ENCODE data around the gene AIG1.
"Not testable (repeated sequence)": the region's sequence is repeated elsewhere in the genome, so short reads cannot be mapped to it uniquely, and the experiment has no call there.

Gene AIG1

DNA sequence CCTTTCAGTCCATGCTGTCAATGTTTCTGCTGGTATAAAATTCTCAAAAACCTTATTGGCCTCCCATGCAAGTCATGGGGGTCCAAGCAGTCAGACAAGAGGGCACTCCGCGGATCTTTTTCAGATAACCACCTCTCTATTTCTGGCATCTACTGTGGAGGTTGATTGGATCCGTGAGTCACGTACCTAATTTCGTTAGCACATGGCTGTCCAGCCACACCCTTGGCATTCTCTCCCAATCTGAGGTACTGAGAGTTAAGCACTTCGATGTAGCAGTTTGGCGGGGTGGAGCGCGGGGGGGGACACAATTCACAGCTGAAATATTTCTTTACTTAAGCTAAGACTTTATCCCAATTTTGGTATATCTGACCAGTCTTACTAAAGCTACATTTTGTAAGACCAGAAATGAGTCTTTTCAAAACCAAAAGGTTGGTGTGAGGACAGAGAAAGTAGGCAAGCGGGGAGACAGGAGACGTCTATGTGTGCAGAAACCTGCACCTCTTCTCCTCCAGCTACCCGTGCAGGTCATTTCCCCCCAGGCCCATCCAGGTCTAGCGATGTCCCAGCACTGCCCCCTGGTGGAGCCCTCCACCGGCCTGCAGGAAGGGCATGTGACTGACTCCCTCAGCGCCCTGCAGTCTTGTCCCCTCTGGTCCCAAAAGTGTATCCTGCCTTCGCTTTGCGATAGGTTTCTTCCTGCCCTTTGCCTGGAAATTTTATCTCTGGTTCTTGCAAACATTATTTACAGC is 276.7 kb downstream of the AIG1 start:
- peak; percentile 23 for DNase-seq

GRCh38 chr6:143339223-143339622 is 278.5 kb downstream of the AIG1 start:
- DNase-seq: no peak

GRCh38 chr6:143345477-143345876 is 284.8 kb downstream of the AIG1 start:
- not testable (repeated sequence) for DNase-seq

GRCh38 chr6:143346004-143346403 is 285.3 kb downstream of the AIG1 start:
- DNase-seq: no peak

DNA sequence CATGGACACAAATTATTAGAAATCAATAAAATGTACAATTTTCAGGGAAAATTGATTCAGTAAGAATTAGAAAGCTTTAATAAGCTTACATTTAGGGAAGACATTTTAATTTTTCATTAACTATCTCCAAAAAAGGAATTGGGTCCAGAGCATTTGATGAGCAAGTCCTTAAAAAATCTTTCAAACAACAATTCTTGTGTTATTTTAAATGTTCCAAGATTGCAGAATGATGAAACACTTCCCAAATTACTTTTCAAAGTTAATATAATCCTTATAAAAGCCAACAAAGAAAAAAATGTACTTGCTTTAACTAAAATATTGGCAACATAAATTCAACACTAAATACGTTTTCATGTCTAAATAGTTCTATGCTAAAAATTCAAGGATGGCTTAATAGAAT is 287.8 kb downstream of the AIG1 start:
- no peak for DNase-seq

GRCh38 chr6:143349530-143349929 is 288.8 kb downstream of the AIG1 start:
- no peak for DNase-seq

DNA sequence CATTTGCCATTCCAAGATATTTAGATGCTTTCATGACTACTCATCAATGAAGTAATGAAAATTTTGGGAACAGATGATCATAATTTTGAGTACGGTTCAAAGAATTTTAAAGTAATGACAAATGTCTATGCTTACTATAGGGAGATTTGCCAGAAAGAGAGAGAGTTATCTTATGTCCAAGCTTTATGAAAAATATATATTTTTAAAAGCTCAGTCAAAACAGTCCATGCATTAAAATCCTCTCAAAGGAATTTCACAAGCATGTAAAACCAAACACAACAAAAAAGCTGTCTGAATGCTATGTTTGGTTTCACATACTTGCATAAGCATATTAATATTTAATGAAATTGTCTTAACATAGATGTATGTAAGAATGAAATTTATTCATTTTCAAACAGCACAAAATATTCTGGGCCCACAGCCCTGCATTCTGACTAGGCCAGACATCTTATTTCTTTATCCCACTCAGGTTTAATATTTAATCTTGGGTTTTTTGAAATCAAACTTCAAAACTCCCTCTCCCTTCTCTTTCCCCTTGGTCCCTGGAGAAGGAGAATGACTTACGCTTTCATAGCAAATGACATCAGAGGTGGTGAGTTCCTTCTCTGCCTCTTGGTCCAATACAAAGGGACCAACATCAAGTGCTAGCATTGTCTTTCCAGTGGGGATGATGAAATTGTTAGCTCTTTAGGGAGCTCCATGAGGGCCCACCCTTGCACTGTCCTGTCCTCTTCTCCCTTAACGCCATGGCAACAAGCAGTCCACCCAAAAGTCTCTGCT is 295.6 kb downstream of the AIG1 start:
- no peak for DNase-seq

DNA sequence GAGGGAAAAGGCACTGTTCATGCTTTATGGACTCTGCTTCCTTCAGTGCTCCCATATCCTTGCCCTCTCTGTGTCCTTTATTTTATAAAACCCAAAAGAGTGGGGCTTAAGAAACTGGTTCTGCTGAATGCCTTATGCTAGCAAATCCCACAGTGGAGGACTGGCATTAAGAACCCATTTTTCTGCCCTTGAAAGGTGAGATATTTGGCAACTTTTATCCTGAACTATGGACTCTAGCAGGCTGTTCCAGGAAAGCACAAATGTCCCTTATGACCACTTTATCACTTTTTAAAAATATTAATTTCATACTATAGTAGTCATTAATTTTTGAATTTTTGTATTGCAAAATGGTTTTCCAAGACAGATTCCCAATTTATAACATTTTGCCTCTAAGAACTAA is 296.5 kb downstream of the AIG1 start:
- DNase-seq: no peak

DNA sequence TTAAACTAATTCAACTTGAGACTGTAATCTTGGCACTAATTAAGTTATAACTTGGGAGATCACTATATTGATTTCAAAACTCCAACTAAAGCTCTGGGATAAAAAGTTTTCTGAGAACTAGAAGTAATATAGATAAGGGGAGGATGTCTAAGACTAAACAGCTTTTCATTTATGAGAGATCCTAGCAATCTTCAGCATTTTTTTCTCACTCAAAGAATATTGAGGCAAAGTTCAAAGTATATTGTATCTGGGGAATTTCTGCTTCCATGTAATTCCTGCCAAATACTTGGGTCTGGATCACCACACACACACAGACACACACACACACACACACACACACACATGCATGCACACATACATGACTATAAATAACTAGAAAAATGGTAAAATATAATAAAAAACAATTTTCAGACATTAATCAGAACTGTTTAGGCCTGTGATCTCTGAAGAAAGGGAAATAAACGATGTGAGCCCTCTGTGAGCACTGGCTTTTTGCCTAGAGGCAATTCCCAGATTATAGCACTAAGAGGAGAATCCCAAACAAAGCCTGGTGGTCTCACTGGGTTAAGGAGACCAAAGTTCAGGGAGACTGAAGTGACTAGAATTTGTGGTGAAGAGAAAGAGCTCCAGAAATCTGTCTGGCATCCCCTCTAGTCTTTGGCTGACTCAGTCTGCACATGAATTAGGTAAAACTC is 297.0 kb downstream of the AIG1 start:
- DNase-seq: no peak

DNA sequence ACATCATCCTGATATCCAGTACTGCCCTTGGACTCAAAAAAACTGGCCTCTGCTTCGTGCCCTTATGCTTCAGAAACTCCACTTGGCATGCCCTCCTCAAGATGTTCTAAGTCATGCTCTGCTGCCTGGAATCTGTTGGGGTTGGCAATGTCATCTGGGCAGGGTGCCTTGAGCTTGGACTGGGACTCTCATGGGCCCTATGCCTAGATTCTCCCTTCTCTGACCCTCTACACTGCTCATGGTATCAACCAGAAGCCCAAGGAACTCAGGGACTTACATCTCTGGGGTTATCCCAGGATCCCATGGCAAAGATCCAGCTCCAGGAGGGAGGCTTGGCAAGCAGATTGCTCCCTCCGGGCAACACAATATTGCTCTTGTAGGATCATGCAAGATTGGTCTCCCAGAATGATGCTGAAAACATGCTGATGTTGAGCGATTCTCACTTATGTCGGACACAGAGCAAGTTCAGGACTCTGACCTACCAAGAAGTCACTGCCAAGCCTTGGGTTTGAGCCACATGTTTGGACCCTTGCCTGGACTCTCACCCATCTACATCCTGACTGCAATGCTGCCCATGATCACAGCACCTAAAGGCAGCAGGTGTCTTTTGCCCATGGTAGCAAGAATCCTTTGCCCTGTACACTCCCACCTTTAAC is 301.0 kb downstream of the AIG1 start:
- DNase-seq: no peak

- no peak for DNase-seq
These were observed 301.5 kb downstream of the AIG1 start for GRCh38 chr6:143362192-143362558.

DNA sequence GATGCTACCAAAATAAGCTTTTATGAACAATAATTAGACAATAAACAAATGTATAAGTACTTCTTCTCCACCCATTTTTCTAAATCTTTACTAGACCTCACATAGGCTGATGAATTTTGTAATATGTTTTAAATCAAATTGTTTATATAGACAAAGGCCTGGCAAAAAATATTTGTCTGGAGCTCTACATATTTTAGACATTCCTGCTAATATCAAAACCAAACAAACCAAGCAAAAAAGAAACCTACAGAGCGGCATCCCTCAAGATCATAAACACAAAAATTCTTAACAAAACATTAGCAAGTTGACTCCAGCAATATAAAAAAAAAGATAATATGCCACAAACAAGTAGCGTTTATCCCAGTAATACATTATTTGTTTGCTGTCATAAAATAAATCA is 302.6 kb downstream of the AIG1 start:
- DNase-seq: no peak

- DNase-seq: no peak
These were observed 307.7 kb downstream of the AIG1 start for GRCh38 chr6:143368426-143368825.

DNA sequence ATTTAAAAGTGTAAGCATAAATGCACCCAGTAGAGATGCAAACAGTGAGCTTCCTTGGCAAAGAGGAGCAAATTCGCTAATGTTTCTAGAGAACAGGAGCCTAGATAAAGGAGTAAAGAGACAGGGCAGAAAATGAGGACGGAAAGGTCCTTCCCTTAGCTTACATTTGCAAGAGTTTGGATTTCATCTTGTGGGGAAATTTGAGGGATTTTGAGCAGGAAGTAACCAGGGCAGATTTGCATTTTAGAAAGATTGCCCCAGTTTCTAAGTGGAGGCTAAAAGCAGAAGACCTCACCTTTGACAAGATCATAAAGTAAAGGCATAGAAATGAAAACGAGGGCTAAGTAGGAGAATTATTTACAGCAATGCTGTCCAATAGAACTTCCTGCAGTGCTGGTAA is 309.3 kb downstream of the AIG1 start:
- DNase-seq: no peak

- no peak for DNase-seq
These were observed 310.2 kb downstream of the AIG1 start for GRCh38 chr6:143370812-143371370.

- DNase-seq: no peak
These were observed 311.7 kb downstream of the AIG1 start for GRCh38 chr6:143372199-143372882.

DNA sequence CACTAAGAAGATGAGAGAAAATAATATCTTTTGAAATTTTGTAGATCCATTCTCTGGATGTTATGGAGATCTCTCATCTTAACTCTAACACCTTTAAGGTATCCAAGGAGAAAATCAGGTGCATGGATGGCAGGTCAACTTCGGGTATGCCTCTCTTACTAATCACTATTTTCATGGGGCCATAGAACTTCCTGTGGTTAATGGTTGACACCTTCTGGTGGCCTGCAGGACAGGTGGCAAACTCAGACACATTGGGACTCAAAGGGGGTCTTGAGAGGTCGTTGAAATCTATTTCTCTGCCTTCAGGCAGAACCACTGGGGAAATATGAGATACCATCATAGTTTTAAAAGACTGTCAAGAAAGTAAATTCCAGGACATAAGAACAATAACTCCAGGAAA is 313.3 kb downstream of the AIG1 start:
- DNase-seq: no peak

- DNase-seq: no peak
These were observed 314.4 kb downstream of the AIG1 start for GRCh38 chr6:143375022-143375585.

DNA sequence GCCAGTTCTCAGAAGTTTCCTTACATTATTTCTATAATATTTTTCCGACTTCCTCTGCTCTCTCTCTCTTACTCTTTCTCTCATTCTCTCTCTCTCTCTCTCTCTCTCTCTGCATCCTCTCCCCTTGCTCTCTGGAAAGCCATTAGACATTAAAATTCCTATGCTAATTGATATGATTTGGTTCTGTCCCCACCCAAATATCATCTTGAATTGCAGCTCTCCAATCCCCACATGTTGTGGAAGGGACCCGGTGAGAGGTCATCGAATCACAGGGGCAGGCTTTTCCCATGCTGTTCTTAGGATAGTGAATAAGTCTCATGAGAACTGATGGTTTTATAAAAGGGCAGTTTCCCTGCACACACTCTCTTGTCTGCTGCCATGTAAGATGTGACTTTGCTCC is 315.7 kb downstream of the AIG1 start:
- DNase-seq: no peak

- DNase-seq: no peak
These were observed 316.2 kb downstream of the AIG1 start for GRCh38 chr6:143376861-143377260.

DNA sequence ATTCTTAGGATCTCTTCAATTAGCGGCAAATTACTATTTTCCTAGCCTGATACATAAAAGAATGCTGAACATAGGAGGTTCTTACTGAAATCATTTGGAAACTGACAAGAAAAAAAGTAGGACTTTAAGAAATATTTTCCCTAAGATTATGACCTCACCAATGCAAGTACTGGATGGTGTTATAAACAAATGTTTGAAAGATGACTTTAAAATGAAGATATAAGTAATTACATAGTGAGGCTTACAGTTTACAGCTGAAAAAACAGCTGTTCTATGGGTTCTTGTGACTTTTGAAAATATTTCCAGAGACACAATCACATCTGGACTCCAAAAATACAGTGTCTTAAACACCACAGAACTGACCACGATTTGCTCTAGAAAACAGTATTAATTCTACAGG is 324.9 kb downstream of the AIG1 start:
- no peak for DNase-seq

- no peak for DNase-seq
These were observed 329.6 kb downstream of the AIG1 start for GRCh38 chr6:143390278-143390677.

All from NCI-H1048 (cell line).